Activated T-cell treated with anti-CD3 and anti-CD28 coated beads, Interleukin-2, amount 50 U/mL, for 72 hours (primary cell): Measurements from ENCODE around the gene LGR6. TPM values are rescaled to one million over a fixed set of nuclear protein-coding genes. Genes with fewer than 3 reads are reported as not detected.
A peak's percentile ranks its signal among the peaks of the same experiment; 100 is the strongest.

ENCODE experiments used
- ATAC-seq, 2 donors: fragments of 150-1000 bp; cut with Tn5 transposase; replicated peaks in 1 of 2; 2 replicates each; pipeline ENCODE4 v1.10.0; 2021; ENCODE audit warnings: moderate library complexity in 2 of 2, mild to moderate bottlenecking in 1 of 2
- DNase-seq, 2 donors: peaks; one replicate each; pipeline ENCODE4 v3.0.0; 2021 to 2022; ENCODE audit warnings: mixed read lengths in 1 of 2
- H3K27ac Mint-ChIP-seq: one replicate; pipeline ENCODE4 v1.8.0; 2022; ENCODE audit warnings: mild to moderate bottlenecking, moderate library complexity, mixed read lengths
- H3K27me3 Mint-ChIP-seq: one replicate; pipeline ENCODE4 v1.8.0; 2022; ENCODE audit warnings: low read depth, mixed read lengths
- H3K36me3 Mint-ChIP-seq, 2 donors: one replicate each; pipeline ENCODE4 v1.8.0; 2022; ENCODE audit warnings: mixed read lengths in 2 of 2, mild to moderate bottlenecking in 1 of 2; ENCODE audit not compliant: insufficient read depth in 2 of 2
- H3K4me1 Mint-ChIP-seq: one replicate; pipeline ENCODE4 v1.8.0; 2022; ENCODE audit warnings: low read depth, mixed read lengths
- H3K4me3 Mint-ChIP-seq, 2 donors: one replicate each; pipeline ENCODE4 v1.8.0; 2022; ENCODE audit warnings: mild to moderate bottlenecking in 2 of 2, mixed read lengths in 2 of 2, moderate library complexity in 2 of 2
- H3K9me3 Mint-ChIP-seq, 2 donors: one replicate each; pipeline ENCODE4 v1.8.0; 2022; ENCODE audit warnings: mixed read lengths in 2 of 2
- total RNA-seq, 2 donors: library from RNA; stranded (reverse); gene quantifications; one replicate each; pipeline ENCODE4 v1.2.3, GENCODE V29; 2022

LGR6 gene
- total RNA-seq, 2 donors from 2014 or later: 0.22 to 0.69 TPM

- H3K27me3 Mint-ChIP-seq: no peaks in the 10 kb centered on the region
- no peaks in the 10 kb centered on the region for H3K4me1 Mint-ChIP-seq
- no peak overlapping the region for H3K27ac Mint-ChIP-seq
- H3K4me3 Mint-ChIP-seq: no peak overlapping the region
- DNase-seq (no peak), ATAC-seq (no peak)
- no peaks in the 10 kb centered on the region for H3K9me3 Mint-ChIP-seq
- no peaks in the 10 kb centered on the region for H3K36me3 Mint-ChIP-seq
Observed at GRCh38 chr1:202202500-202203168, 9.0 kb downstream of the LGR6 start.

- no peak for DNase-seq
- no peak overlapping the region for H3K4me3 Mint-ChIP-seq
- H3K9me3 Mint-ChIP-seq: no peaks in the 10 kb centered on the region
- ATAC-seq: peak in 1 of 2 donors; percentile 32
- no peaks in the 10 kb centered on the region for H3K36me3 Mint-ChIP-seq
- peaks cover 5% of the 10 kb centered on the region for H3K27me3 Mint-ChIP-seq
- no peak overlapping the region for H3K27ac Mint-ChIP-seq
- H3K4me1 Mint-ChIP-seq: no peaks in the 10 kb centered on the region
Observed at GRCh38 chr1:202203238-202204039, 9.8 kb downstream of the LGR6 start.

- no peaks in the 10 kb centered on the region for H3K36me3 Mint-ChIP-seq
- peaks cover 5% of the 10 kb centered on the region for H3K27me3 Mint-ChIP-seq
- no peak for DNase-seq
- H3K4me1 Mint-ChIP-seq: no peaks in the 10 kb centered on the region
- H3K4me3 Mint-ChIP-seq: no peak overlapping the region
- no peak overlapping the region for H3K27ac Mint-ChIP-seq
- no peak for ATAC-seq
- no peaks in the 10 kb centered on the region for H3K9me3 Mint-ChIP-seq
Observed at GRCh38 chr1:202204065-202204464, 10.5 kb downstream of the LGR6 start.

GRCh38 chr1:202205523-202206190 is 12.1 kb downstream of the LGR6 start:
- H3K27ac Mint-ChIP-seq: no peak overlapping the region
- no peaks in the 10 kb centered on the region for H3K36me3 Mint-ChIP-seq
- H3K4me3 Mint-ChIP-seq: no peak overlapping the region
- DNase-seq (no peak), ATAC-seq (no peak)
- H3K9me3 Mint-ChIP-seq: no peaks in the 10 kb centered on the region
- H3K27me3 Mint-ChIP-seq: peaks cover 5% of the 10 kb centered on the region
- no peaks in the 10 kb centered on the region for H3K4me1 Mint-ChIP-seq

- Mint-ChIP-seq H3K4me3 (no peak overlapping the region), H3K36me3 (no peaks in the 10 kb centered on the region), H3K9me3 (no peaks in the 10 kb centered on the region), H3K27ac (no peak overlapping the region), H3K27me3 (peaks cover 12% of the 10 kb centered on the region), H3K4me1 (no peaks in the 10 kb centered on the region)
- DNase-seq (no peak), ATAC-seq (no peak)
Observed at GRCh38 chr1:202207292-202207691, 13.7 kb downstream of the LGR6 start.

- no peak for DNase-seq
- H3K4me1 Mint-ChIP-seq: peaks cover 4% of the 10 kb centered on the region
- no peak overlapping the region for H3K4me3 Mint-ChIP-seq
Observed at GRCh38 chr1:202208351-202208857, 14.8 kb downstream of the LGR6 start.

GRCh38 chr1:202210385-202210784 is 16.8 kb downstream of the LGR6 start:
- Mint-ChIP-seq H3K27ac (no peak overlapping the region), H3K27me3 (peaks cover 41% of the 10 kb centered on the region), H3K4me1 (peaks cover 15% of the 10 kb centered on the region), H3K36me3 (no peaks in the 10 kb centered on the region), H3K9me3 (no peaks in the 10 kb centered on the region), H3K4me3 (no peak overlapping the region)
- DNase-seq: no peak
- ATAC-seq: no peak

More at GRCh38 chr1:202208351-202208857, 14.8 kb downstream of the LGR6 start:
- no peaks in the 10 kb centered on the region for H3K9me3 Mint-ChIP-seq
- ATAC-seq: no peak
- no peak overlapping the region for H3K27ac Mint-ChIP-seq
- peaks cover 23% of the 10 kb centered on the region for H3K27me3 Mint-ChIP-seq
- H3K36me3 Mint-ChIP-seq: no peaks in the 10 kb centered on the region

- no peak for DNase-seq
Observed at GRCh38 chr1:202210969-202211368, 17.4 kb downstream of the LGR6 start.

GRCh38 chr1:202212787-202213186 is 19.2 kb downstream of the LGR6 start:
- Mint-ChIP-seq H3K27me3 (peaks cover 63% of the 10 kb centered on the region), H3K36me3 (no peaks in the 10 kb centered on the region)

More at GRCh38 chr1:202210969-202211368, 17.4 kb downstream of the LGR6 start:
- Mint-ChIP-seq H3K4me3 (no peak overlapping the region), H3K27me3 (peaks cover 47% of the 10 kb centered on the region), H3K27ac (no peak overlapping the region), H3K9me3 (no peaks in the 10 kb centered on the region), H3K4me1 (peaks cover 15% of the 10 kb centered on the region), H3K36me3 (no peaks in the 10 kb centered on the region)
- no peak for ATAC-seq

GRCh38 chr1:202213361-202214088 is 19.9 kb downstream of the LGR6 start:
- no peaks in the 10 kb centered on the region for H3K36me3 Mint-ChIP-seq
- peaks cover 15% of the 10 kb centered on the region for H3K4me1 Mint-ChIP-seq
- no peak for DNase-seq
- H3K27ac Mint-ChIP-seq: no peak overlapping the region
- H3K9me3 Mint-ChIP-seq: no peaks in the 10 kb centered on the region
- peak; percentile 43 to 53 for ATAC-seq
- peaks cover 64% of the 10 kb centered on the region for H3K27me3 Mint-ChIP-seq
- peak overlapping the region; percentile 48 to 72 for H3K4me3 Mint-ChIP-seq

More at GRCh38 chr1:202212787-202213186, 19.2 kb downstream of the LGR6 start:
- DNase-seq: no peak
- Mint-ChIP-seq H3K4me1 (peaks cover 15% of the 10 kb centered on the region), H3K27ac (no peak overlapping the region), H3K4me3 (no peak overlapping the region), H3K9me3 (no peaks in the 10 kb centered on the region)
- no peak for ATAC-seq

GRCh38 chr1:202214089-202214843 is 20.7 kb downstream of the LGR6 start:
- ATAC-seq (peak; percentile 20 to 51), DNase-seq (no peak)
- Mint-ChIP-seq H3K4me3 (peak overlapping the region; percentile 60 to 72), H3K4me1 (peaks cover 15% of the 10 kb centered on the region), H3K27me3 (peaks cover 71% of the 10 kb centered on the region), H3K27ac (no peak overlapping the region), H3K9me3 (no peaks in the 10 kb centered on the region), H3K36me3 (no peaks in the 10 kb centered on the region)

GRCh38 chr1:202215472-202216130 is 22.0 kb downstream of the LGR6 start:
- Mint-ChIP-seq H3K36me3 (no peaks in the 10 kb centered on the region), H3K4me1 (peaks cover 15% of the 10 kb centered on the region), H3K4me3 (no peak overlapping the region), H3K27me3 (peaks cover 71% of the 10 kb centered on the region), H3K9me3 (no peaks in the 10 kb centered on the region), H3K27ac (no peak overlapping the region)
- no peak for ATAC-seq
- no peak for DNase-seq
